Stimulated activated naive CD4-positive, alpha-beta T cell (primary cell): ENCODE results near the gene TAF6.

Source experiments
- DNase-seq, 6 experiments: peaks; one replicate each; lab custom pipeline; 2025; lab: John Stamatoyannopoulos, UW

The TAF6 gene

GRCh38 chr7:100122568-100122967 lies 3.4 kb upstream of the TAF6 start:
- DNase-seq: no peak

GRCh38 chr7:100122067-100122466 lies 2.9 kb upstream of the TAF6 start:
- no peak for DNase-seq

- no peak for DNase-seq
These were observed 1.5 kb upstream of the TAF6 start for GRCh38 chr7:100120733-100121036.

- DNase-seq: peak; percentile 51 to 88 (median 72)
These were observed 993 bp upstream of the TAF6 start for GRCh38 chr7:100119970-100120732.

- no peak for DNase-seq
These were observed 628 bp downstream of the TAF6 start for GRCh38 chr7:100118388-100119071.

GRCh38 chr7:100115026-100115425 lies 4.1 kb downstream of the TAF6 start:
- no peak for DNase-seq

- no peak for DNase-seq
These were observed 7.2 kb downstream of the TAF6 start for GRCh38 chr7:100111914-100112313.

- DNase-seq: no peak
These were observed 8.0 kb downstream of the TAF6 start for GRCh38 chr7:100111156-100111555.

GRCh38 chr7:100109521-100110163 lies 9.5 kb downstream of the TAF6 start:
- no peak for DNase-seq

GRCh38 chr7:100107890-100108289 lies 11.3 kb downstream of the TAF6 start:
- DNase-seq: no peak

- DNase-seq: no peak
These were observed 11.9 kb downstream of the TAF6 start for GRCh38 chr7:100107125-100107737.

GRCh38 chr7:100106633-100107032 lies 12.5 kb downstream of the TAF6 start:
- DNase-seq: no peak

- no peak for DNase-seq
These were observed 13.6 kb downstream of the TAF6 start for GRCh38 chr7:100105534-100105933.

- DNase-seq: no peak
These were observed 16.0 kb downstream of the TAF6 start for GRCh38 chr7:100102950-100103840.

- peak; percentile 88 to 95 (median 91) for DNase-seq
These were observed 17.9 kb downstream of the TAF6 start, which contains the start of the genes AP4M1 and MCM7 for GRCh38 chr7:100101016-100101862. AP4M1 (plus strand) TSS chr7:100101643; CDS start chr7:100101715, 72 bp downstream. MCM7 (minus strand) TSS chr7:100101397; CDS start chr7:100101294, 103 bp downstream.

GRCh38 chr7:100100420-100101015 lies 18.6 kb downstream of the TAF6 start:
- DNase-seq: peak; percentile 80 to 97 (median 95)

GRCh38 chr7:100099452-100099851 lies 19.7 kb downstream of the TAF6 start:
- DNase-seq: peak in 2 of 6 experiments; percentile 16 to 25

- no peak for DNase-seq
These were observed 20.2 kb downstream of the TAF6 start for GRCh38 chr7:100098913-100099312.

GRCh38 chr7:100095704-100096103 lies 23.5 kb downstream of the TAF6 start:
- DNase-seq: no peak

GRCh38 chr7:100095289-100095688 lies 23.9 kb downstream of the TAF6 start:
- no peak for DNase-seq
